ENCODE measurements around the gene HLA-E.

DNA sequence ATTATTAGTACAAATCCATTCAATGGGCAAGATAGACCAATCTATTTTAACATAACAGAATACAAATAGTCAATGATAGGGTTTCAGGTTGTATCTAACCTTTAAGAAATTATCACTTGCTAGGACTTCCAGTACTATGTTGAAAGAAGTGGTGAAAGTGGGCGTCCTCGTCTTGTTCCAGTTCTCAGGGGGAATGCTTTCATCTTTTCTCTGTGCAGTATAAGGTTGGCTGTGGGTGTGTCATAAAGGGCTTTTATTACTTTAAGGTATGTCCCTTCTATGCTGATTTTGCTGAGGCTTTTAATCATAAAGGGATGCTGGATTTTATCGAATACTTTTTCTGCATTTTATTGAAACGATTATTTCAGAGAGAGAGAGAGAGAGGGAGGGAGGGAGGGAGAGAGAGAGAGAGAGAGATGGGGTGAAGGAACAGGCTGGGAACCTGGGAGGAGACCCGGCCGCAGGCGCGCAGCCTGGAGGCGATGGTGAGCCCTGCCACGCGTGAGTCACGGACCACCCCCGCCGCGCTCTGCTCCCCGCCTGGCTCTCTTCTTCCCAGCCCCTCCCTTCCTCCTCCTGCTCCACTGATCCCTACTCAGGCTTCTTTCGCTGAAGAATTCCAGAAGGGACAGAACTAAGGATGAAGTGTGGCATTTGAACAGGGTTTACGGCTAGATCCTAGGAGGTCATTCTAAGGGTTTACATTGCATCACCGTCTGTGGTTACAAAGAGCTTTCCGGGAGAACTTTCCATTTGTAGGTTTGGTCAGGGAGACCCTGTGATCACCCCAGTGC is 45.5 kb upstream of the HLA-E start:
- TF ChIP-seq, protein P1, sequence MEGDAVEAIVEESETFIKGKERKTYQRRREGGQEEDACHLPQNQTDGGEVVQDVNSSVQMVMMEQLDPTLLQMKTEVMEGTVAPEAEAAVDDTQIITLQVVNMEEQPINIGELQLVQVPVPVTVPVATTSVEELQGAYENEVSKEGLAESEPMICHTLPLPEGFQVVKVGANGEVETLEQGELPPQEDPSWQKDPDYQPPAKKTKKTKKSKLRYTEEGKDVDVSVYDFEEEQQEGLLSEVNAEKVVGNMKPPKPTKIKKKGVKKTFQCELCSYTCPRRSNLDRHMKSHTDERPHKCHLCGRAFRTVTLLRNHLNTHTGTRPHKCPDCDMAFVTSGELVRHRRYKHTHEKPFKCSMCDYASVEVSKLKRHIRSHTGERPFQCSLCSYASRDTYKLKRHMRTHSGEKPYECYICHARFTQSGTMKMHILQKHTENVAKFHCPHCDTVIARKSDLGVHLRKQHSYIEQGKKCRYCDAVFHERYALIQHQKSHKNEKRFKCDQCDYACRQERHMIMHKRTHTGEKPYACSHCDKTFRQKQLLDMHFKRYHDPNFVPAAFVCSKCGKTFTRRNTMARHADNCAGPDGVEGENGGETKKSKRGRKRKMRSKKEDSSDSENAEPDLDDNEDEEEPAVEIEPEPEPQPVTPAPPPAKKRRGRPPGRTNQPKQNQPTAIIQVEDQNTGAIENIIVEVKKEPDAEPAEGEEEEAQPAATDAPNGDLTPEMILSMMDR (IDR thresholded peaks at IDR 0.05): no peak
- TF ChIP-seq POLR2A (IDR thresholded peaks at IDR 0.05): no peak

All from uterus (tissue), 2 donors.